Measurements from ENCODE around the gene STX19. TPM values are rescaled to one million over a fixed set of nuclear protein-coding genes. Genes with fewer than 3 reads are reported as not detected.

Gene STX19, protein sequence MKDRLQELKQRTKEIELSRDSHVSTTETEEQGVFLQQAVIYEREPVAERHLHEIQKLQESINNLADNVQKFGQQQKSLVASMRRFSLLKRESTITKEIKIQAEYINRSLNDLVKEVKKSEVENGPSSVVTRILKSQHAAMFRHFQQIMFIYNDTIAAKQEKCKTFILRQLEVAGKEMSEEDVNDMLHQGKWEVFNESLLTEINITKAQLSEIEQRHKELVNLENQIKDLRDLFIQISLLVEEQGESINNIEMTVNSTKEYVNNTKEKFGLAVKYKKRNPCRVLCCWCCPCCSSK
- not detected in 2 replicates for total RNA-seq

DNA sequence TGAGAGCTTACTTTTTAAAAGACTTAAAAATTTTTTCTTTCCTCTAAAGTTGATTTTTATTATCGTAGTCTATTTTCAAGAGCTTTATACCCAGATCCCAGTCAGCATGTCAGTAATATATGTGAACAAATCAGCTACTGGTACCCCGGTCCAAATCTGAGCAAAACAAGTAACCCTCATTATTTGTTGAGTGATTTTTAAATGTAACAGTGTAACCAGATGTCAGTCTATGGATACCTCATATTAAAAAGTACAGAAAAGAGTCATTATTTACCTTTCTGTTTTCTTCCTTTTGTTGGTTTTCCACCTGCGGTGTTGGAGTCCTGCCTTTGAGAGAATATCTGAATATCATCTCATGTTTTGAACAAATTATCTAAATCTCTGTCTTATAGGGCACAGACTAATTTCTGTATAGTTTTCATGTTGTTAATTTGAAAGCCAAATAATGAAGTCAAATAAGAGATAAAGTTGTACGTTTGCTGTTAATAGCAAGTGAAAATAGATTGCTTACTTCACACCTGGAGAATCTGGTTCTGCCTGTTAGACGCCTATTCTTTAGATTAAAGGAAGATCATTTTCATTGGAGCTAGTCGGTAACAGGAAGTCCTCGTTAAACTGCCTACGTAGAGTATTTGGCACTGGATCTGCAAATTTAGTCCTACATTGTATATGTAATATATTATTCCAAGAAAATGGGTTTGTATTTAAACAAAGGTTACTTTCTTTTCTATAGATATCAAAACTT, at the start of gene STX19:
STX19 (minus strand) TSS at position 505 of the 745 bp plus-strand sequence. CDS start 13,328 bp downstream, outside the sequence.

DNA sequence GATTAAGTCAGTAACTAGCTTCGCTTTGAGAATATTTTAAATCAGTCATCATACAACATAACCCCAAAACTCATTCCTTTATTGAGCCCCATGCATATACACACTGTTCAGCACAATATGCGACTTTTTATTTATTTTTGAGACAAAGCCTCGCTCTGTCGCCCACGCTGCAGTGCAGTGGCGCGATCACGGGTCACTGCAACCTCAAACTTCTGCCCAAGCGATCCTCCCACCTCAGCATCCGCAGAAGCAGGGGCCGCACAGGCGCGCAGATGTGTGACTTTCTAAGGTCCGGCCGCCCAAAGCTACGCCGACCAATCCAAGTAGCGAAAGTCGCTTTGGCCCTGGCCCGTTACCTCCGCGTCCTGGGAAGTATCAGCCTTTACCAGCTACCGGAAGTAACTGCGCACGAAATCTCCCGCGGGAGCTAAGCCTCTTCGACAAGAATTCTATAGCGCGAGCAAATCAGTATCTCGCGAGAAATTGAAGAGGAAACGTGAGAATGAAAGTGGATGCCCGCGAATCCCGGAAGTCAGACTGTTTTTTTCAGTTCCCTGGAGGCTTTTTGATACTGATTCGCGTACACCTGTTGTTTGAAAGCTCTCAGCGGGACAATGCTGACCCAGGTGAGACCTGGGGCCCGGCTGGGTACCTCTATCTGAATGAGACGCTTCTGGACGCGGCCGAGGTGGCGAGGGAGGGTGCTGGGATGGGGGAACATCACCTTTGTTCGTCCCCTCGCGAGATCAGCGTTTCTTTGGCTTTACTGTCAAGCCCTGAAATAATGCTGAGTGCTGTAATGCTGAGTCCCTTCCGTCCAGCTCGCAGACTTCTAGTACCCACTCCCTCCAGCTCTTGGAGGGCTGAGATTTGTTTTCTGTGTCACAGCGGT, 34.4 kb upstream of the STX19 start, which contains the start of the genes DHFR2 and NSUN3:
DHFR2 (minus strand) TSS at position 404 of the 892 bp plus-strand sequence. CDS start 1,405 bp downstream, outside the sequence.
NSUN3 (plus strand) TSS at position 549 of the 892 bp plus-strand sequence; CDS start at position 615, 66 bp downstream.

DNA sequence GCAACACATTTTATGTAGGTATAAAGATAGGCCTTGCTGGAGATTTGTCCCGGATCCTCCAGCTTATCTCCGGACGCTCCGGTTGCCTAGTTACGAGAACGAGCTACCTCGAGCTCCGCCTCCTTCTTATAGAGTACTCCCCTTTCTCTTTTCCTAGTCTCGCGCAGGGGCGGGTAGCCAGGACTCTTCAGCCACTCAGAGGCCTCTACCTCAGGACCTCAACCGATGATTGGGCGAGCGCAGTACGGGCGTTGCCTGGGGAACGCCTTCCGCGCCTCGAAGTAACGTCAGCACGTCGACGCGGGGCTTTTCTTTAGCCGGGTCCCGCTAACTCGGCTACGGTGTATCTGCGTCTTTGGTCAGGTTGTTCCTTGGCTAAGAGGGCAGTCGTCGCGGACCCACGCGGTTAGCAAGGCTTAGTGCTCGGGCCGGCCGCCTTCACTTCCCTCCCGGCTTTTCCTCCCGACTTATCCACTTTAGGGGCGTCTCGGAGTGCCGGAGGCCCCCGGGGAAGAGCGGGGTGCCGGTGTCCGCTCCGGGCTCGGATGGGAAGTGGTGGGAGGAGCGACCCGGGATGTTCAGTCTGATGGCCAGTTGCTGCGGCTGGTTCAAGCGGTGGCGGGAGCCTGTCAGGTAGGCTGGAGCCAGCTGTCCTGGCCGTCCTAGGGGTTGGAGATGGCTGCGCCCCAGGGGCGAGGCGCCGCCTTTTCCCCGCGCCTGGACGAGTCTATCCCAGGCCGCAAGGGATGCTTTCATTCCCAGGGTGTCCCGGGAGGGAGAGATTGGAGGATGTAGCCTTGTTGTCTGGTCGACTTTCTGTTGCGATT, 48.3 kb downstream of the STX19 start, which contains the start of gene ARL13B:
ARL13B (plus strand) TSS at position 306 of the 827 bp plus-strand sequence; CDS start at position 575, 269 bp downstream.

DNA sequence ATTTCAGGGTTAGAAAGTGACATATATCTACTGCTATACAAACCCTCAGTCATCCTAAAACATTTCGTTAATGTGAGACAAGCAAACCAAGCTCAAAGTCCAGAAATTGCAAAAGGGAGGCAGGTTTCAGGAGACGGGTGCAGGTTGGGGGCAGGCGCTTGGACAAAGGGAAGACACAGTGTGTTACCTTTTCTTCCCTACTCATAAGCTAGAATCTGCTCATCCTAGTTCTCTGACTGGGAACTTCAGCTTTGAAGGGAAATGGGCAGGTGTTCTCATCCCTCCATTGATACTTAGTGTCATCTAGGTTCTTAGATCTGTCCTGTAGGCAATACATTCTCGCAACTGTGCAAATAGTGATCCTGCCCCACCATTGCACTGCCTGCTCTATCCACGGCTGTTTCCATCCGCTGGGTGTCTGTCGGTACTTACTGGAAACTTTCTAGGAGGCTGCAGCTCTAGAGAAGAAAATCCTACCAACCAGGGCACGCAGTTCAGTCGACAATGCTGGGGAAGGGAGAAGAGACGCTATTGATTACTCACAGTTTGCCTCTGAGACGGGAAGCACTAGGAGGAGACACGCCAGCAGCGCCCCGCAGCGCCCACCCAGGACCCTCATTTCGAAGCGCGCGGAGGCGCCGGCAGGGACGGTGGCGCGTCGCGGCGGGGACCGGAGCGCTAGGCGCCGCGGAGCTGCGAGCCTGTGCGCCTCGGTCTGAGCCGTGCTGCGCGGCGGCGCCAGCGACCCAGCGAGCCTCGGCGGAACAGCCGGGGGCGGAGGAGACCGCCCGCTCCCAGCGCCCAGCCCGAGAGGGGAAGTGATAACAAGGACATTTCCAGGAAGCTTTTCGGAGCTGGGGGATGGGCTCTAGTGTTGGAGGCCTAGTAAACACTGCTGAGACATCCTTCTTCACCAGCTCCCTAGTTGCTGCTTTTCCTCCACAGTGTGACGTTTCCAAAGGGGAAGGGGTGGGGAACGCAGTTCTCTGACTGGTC, 55.0 kb downstream of the STX19 start, which contains the start of gene PROS1:
PROS1 (minus strand) TSS at position 766 of the 996 bp plus-strand sequence; CDS start at position 619, 147 bp downstream.

Other genes starting within 250 kb of the STX19 start
- 17.9 and 18.1 TPM in 2 replicates for gene PROS1, start 54.7 kb downstream of the STX19 start, total RNA-seq
- gene ARL13B, start 48.4 kb downstream of the STX19 start, total RNA-seq, result 4.5 and 4.9 TPM in 2 replicates
- gene DHFR2, start 34.3 kb upstream of the STX19 start, total RNA-seq, result 4.9 and 5.5 TPM in 2 replicates
- gene NSUN3, start 34.5 kb upstream of the STX19 start, total RNA-seq, result 12.3 and 13.1 TPM in 2 replicates

All from bronchial smooth muscle cell (primary cell).